ENCODE data around the gene UPK3BL2.
"Not testable (repeated sequence)": the region's sequence is repeated elsewhere in the genome, so short reads cannot be mapped to it uniquely, and the experiment has no call there.

- TF ChIP-seq POLR2AphosphoS5 (IDR thresholded peaks at IDR 0.05; ENCODE audit: insufficient read depth in 1 of 2, low read depth in 1 of 2); CTCF (IDR thresholded peaks at IDR 0.05): not testable (repeated sequence)
These were observed 35.9 kb downstream of the UPK3BL2 start for GRCh38 chr7:102507410-102508088.

Measured in vagina (tissue), 2 donors.